NCI-H1105 treated with DMSO at 0.1 percent for 48 hours (cell line): ENCODE data around the gene DKK2.
"Not testable (repeated sequence)": the region's sequence is repeated elsewhere in the genome, so short reads cannot be mapped to it uniquely, and the experiment has no call there.

Source experiments
- DNase-seq: peaks from one replicate; lab custom pipeline; 2025; lab: John Stamatoyannopoulos, UW

DKK2 gene

GRCh38 chr4:106909486-106910188 is 126.5 kb downstream of the DKK2 start:
- DNase-seq, result no peak

- DNase-seq, result not testable (repeated sequence)
Observed at GRCh38 chr4:106908049-106908448, 128.1 kb downstream of the DKK2 start.

GRCh38 chr4:106907216-106907615 is 128.9 kb downstream of the DKK2 start:
- no peak for DNase-seq

- DNase-seq, result no peak
Observed at GRCh38 chr4:106906728-106907127, 129.4 kb downstream of the DKK2 start.

- DNase-seq, result peak; percentile 28
Observed at GRCh38 chr4:106898621-106899230, 137.4 kb downstream of the DKK2 start.

- DNase-seq, result no peak
Observed at GRCh38 chr4:106893903-106894302, 142.2 kb downstream of the DKK2 start.

GRCh38 chr4:106893395-106893881 is 142.7 kb downstream of the DKK2 start:
- no peak for DNase-seq

GRCh38 chr4:106892786-106893185 is 143.3 kb downstream of the DKK2 start:
- DNase-seq, result no peak

GRCh38 chr4:106875340-106875739 is 160.8 kb downstream of the DKK2 start:
- no peak for DNase-seq
